ENCODE measurements around the gene DIDO1. TPM values are rescaled to one million over a fixed set of nuclear protein-coding genes. Genes with fewer than 3 reads are reported as not detected.
A peak's percentile ranks its signal among the peaks of the same experiment; 100 is the strongest.

DIDO1 gene
- total and polyA plus RNA-seq, 2 of the 13 experiments (the other 11 are each of a cell fraction or from before 2014, with no cell fraction given), result 75.0 to 75.1 TPM

DNA sequence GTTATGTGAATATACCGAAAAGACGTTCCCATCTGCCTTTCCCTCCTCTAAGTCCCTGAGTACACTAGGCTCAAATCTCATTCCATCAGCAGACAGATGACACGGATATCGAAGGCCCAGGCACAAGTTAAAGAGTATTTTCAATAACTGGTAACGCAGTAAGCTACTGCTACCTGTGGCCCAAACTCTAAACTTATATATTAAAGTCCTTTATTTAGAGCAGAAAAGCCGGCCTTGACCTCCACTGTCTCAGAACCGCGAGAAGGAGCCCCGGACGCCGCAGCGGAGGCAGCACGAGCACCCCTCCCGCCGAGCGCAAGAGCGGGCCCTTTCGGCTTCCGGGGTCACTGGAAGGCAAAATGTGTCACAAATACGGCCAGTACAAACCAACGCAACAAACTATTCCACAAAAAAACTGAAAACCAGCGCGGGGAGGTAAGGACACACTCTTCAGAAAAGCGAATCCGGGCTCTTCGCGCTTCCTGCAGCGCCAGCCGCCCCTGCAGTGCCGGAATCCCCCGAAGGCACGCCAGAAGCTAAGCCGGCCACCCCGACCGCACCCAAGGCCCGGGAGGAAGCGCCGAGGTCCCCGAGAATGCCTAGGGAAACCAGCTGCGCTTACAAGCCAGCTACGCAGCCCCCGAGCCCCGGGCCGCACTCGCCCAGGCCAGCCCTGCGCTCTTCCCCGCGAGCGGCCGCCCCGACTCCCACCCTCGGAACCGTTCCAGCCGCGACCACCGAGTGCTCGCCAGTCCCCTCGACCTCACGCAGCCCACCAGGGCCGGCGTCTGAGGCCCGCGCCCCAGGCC lies 681 bp downstream of the DIDO1 start (continued):
- TF ChIP-seq SRSF9 (IDR thresholded peaks at IDR 0.05; ENCODE audit: borderline replicate concordance, insufficient read depth, low read depth, low read length, poor library complexity, severe bottlenecking), result no peak
- TF ChIP-seq RFXAP (CRISPR knock-in tag; IDR thresholded peaks at IDR 0.05; ENCODE audit: borderline replicate concordance), result no peak
- TF ChIP-seq ZNF713 (CRISPR knock-in tag; IDR thresholded peaks at IDR 0.05), result 0 out of 2 replicates have a peak, but pooled peaks have one; percentile 1
- TF ChIP-seq CEBPG (CRISPR knock-in tag; IDR thresholded peaks at IDR 0.05), result no peak
- TF ChIP-seq IKZF1 (IDR thresholded peaks at IDR 0.05), result no peak
- TF ChIP-seq CREB1 (IDR thresholded peaks at IDR 0.05), result no peak
- no peak for TF ChIP-seq CREB1 (CRISPR knock-in tag; IDR thresholded peaks at IDR 0.05)
- TF ChIP-seq, protein P1, sequence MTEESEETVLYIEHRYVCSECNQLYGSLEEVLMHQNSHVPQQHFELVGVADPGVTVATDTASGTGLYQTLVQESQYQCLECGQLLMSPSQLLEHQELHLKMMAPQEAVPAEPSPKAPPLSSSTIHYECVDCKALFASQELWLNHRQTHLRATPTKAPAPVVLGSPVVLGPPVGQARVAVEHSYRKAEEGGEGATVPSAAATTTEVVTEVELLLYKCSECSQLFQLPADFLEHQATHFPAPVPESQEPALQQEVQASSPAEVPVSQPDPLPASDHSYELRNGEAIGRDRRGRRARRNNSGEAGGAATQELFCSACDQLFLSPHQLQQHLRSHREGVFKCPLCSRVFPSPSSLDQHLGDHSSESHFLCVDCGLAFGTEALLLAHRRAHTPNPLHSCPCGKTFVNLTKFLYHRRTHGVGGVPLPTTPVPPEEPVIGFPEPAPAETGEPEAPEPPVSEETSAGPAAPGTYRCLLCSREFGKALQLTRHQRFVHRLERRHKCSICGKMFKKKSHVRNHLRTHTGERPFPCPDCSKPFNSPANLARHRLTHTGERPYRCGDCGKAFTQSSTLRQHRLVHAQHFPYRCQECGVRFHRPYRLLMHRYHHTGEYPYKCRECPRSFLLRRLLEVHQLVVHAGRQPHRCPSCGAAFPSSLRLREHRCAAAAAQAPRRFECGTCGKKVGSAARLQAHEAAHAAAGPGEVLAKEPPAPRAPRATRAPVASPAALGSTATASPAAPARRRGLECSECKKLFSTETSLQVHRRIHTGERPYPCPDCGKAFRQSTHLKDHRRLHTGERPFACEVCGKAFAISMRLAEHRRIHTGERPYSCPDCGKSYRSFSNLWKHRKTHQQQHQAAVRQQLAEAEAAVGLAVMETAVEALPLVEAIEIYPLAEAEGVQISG (CRISPR knock-in tag; IDR thresholded peaks at IDR 0.05), result no peak
- no peak for TF ChIP-seq MLX (CRISPR knock-in tag; IDR thresholded peaks at IDR 0.05)
- TF ChIP-seq MED1 (CRISPR knock-in tag; IDR thresholded peaks at IDR 0.05), result no peak
- TF ChIP-seq, protein P2, sequence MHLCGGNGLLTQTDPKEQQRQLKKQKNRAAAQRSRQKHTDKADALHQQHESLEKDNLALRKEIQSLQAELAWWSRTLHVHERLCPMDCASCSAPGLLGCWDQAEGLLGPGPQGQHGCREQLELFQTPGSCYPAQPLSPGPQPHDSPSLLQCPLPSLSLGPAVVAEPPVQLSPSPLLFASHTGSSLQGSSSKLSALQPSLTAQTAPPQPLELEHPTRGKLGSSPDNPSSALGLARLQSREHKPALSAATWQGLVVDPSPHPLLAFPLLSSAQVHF (CRISPR knock-in tag; IDR thresholded peaks at IDR 0.05), result no peak
- TF ChIP-seq IRF2 (CRISPR knock-in tag; IDR thresholded peaks at IDR 0.05), result no peak
- 0 out of 2 replicates have a peak, but pooled peaks have one; percentile 15 for TF ChIP-seq ZNF792 (CRISPR knock-in tag; IDR thresholded peaks at IDR 0.05)
- TF ChIP-seq ZNF337 (CRISPR knock-in tag; IDR thresholded peaks at IDR 0.05; ENCODE audit: borderline replicate concordance, low read depth), result no peak
- TF ChIP-seq, protein P3, sequence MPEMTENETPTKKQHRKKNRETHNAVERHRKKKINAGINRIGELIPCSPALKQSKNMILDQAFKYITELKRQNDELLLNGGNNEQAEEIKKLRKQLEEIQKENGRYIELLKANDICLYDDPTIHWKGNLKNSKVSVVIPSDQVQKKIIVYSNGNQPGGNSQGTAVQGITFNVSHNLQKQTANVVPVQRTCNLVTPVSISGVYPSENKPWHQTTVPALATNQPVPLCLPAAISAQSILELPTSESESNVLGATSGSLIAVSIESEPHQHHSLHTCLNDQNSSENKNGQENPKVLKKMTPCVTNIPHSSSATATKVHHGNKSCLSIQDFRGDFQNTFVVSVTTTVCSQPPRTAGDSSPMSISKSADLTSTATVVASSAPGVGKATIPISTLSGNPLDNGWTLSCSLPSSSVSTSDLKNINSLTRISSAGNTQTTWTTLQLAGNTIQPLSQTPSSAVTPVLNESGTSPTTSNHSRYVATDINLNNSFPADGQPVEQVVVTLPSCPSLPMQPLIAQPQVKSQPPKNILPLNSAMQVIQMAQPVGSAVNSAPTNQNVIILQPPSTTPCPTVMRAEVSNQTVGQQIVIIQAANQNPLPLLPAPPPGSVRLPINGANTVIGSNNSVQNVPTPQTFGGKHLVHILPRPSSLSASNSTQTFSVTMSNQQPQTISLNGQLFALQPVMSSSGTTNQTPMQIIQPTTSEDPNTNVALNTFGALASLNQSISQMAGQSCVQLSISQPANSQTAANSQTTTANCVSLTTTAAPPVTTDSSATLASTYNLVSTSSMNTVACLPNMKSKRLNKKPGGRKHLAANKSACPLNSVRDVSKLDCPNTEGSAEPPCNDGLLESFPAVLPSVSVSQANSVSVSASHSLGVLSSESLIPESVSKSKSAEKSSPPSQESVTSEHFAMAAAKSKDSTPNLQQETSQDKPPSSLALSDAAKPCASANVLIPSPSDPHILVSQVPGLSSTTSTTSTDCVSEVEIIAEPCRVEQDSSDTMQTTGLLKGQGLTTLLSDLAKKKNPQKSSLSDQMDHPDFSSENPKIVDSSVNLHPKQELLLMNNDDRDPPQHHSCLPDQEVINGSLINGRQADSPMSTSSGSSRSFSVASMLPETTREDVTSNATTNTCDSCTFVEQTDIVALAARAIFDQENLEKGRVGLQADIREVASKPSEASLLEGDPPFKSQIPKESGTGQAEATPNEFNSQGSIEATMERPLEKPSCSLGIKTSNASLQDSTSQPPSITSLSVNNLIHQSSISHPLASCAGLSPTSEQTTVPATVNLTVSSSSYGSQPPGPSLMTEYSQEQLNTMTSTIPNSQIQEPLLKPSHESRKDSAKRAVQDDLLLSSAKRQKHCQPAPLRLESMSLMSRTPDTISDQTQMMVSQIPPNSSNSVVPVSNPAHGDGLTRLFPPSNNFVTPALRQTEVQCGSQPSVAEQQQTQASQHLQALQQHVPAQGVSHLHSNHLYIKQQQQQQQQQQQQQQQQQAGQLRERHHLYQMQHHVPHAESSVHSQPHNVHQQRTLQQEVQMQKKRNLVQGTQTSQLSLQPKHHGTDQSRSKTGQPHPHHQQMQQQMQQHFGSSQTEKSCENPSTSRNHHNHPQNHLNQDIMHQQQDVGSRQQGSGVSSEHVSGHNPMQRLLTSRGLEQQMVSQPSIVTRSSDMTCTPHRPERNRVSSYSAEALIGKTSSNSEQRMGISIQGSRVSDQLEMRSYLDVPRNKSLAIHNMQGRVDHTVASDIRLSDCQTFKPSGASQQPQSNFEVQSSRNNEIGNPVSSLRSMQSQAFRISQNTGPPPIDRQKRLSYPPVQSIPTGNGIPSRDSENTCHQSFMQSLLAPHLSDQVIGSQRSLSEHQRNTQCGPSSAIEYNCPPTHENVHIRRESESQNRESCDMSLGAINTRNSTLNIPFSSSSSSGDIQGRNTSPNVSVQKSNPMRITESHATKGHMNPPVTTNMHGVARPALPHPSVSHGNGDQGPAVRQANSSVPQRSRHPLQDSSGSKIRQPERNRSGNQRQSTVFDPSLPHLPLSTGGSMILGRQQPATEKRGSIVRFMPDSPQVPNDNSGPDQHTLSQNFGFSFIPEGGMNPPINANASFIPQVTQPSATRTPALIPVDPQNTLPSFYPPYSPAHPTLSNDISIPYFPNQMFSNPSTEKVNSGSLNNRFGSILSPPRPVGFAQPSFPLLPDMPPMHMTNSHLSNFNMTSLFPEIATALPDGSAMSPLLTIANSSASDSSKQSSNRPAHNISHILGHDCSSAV (CRISPR knock-in tag; IDR thresholded peaks at IDR 0.05; ENCODE audit: borderline replicate concordance), result no peak
- TF ChIP-seq POLR2G (IDR thresholded peaks at IDR 0.05; ENCODE audit: low read depth, low read length), result no peak
- no peak for TF ChIP-seq ZNF572 (CRISPR knock-in tag; IDR thresholded peaks at IDR 0.05)
- TF ChIP-seq ZNF207 (IDR thresholded peaks at IDR 0.05; ENCODE audit: borderline replicate concordance), result no peak
- no peak for TF ChIP-seq ZFP36 (IDR thresholded peaks at IDR 0.05; ENCODE audit: borderline replicate concordance, low read depth, low read length, partially characterized antibody)

Measured in HepG2 (cell line).